ENCODE data around the gene SMIM45. TPM values are rescaled to one million over a fixed set of nuclear protein-coding genes. Genes with fewer than 3 reads are reported as not detected.

The SMIM45 gene

Other genes with a start within 250 kb of the SMIM45 start
- gene CCDC134, start 151.5 kb upstream of the SMIM45 start, total RNA-seq = 10 to 100 TPM; 16.3 to 17.2 TPM
- gene SREBF2, start 119.0 kb upstream of the SMIM45 start, total RNA-seq = 100 to 1,000 TPM; 103 to 104 TPM
- 1 to 10 TPM; 1.1 to 1.7 TPM for gene SHISA8, start 37.1 kb upstream of the SMIM45 start, total RNA-seq
- gene TNFRSF13C, start 25.3 kb upstream of the SMIM45 start, total RNA-seq = 1 to 10 TPM; 3.6 to 3.9 TPM
- gene CENPM, start 5.0 kb upstream of the SMIM45 start, total RNA-seq = 10 to 100 TPM; 80.8 to 84.9 TPM
- gene SEPTIN3, start 17.3 kb downstream of the SMIM45 start, total RNA-seq = under 1 TPM; 0.36 to 0.55 TPM
- under 1 TPM; 0.36 to 0.42 TPM for gene WBP2NL, start 46.6 kb downstream of the SMIM45 start, total RNA-seq
- gene NAGA, start 118.7 kb downstream of the SMIM45 start, total RNA-seq = 10 to 100 TPM; 20.0 to 20.9 TPM
- 1 to 10 TPM; 3.0 to 3.2 TPM for gene PHETA2, start 122.1 kb downstream of the SMIM45 start, total RNA-seq
- gene SMDT1, start 127.5 kb downstream of the SMIM45 start, total RNA-seq = 10 to 100 TPM; 63.5 to 66.3 TPM
- gene NDUFA6, start 138.6 kb downstream of the SMIM45 start, total RNA-seq = 100 to 1,000 TPM; 109 to 112 TPM
- 1 to 10 TPM; 1.2 to 1.4 TPM for gene CYP2D6, start 178.7 kb downstream of the SMIM45 start, total RNA-seq

Measured in activated CD8-positive, alpha-beta memory T cell treated with anti-CD3 and anti-CD28 coated beads for 36 hours (primary cell).